Cerebellar nuclear complex (tissue), 1 donor: ENCODE data around the gene RMI2.

Experiments used
- DNase-seq, 2 experiments: peaks; one replicate each; lab custom pipeline; 2025; lab: John Stamatoyannopoulos, UW

Gene RMI2

GRCh38 chr16:11309895-11310633 is 35.2 kb upstream of the RMI2 start:
- no peak for DNase-seq

GRCh38 chr16:11310634-11310977 is 34.7 kb upstream of the RMI2 start:
- DNase-seq: no peak

GRCh38 chr16:11310997-11311561 is 34.2 kb upstream of the RMI2 start:
- DNase-seq: no peak

- DNase-seq: no peak
These were observed 32.4 kb upstream of the RMI2 start for GRCh38 chr16:11312718-11313492.

GRCh38 chr16:11313493-11314308 is 31.6 kb upstream of the RMI2 start:
- DNase-seq: no peak

GRCh38 chr16:11314309-11314894 is 30.9 kb upstream of the RMI2 start:
- no peak for DNase-seq

GRCh38 chr16:11315510-11315909 is 29.7 kb upstream of the RMI2 start:
- DNase-seq: no peak

GRCh38 chr16:11316331-11317015 is 28.8 kb upstream of the RMI2 start:
- no peak for DNase-seq

GRCh38 chr16:11318817-11319216 is 26.4 kb upstream of the RMI2 start:
- no peak for DNase-seq

GRCh38 chr16:11319529-11320146 is 25.6 kb upstream of the RMI2 start:
- DNase-seq: no peak

GRCh38 chr16:11320170-11320569 is 25.1 kb upstream of the RMI2 start:
- no peak for DNase-seq

- DNase-seq: no peak
These were observed 23.6 kb upstream of the RMI2 start for GRCh38 chr16:11321662-11322061.

- DNase-seq: no peak
These were observed 22.4 kb upstream of the RMI2 start for GRCh38 chr16:11322823-11323222.

- no peak for DNase-seq
These were observed 21.5 kb upstream of the RMI2 start for GRCh38 chr16:11323551-11324336.

GRCh38 chr16:11325404-11326083 is 19.7 kb upstream of the RMI2 start:
- no peak for DNase-seq

GRCh38 chr16:11326084-11326736 is 19.0 kb upstream of the RMI2 start:
- DNase-seq: no peak

GRCh38 chr16:11326737-11327276 is 18.5 kb upstream of the RMI2 start:
- no peak for DNase-seq

GRCh38 chr16:11327277-11328171 is 17.7 kb upstream of the RMI2 start:
- no peak for DNase-seq
